ENCODE data around the gene LCN9. TPM values are rescaled to one million over a fixed set of nuclear protein-coding genes. Genes with fewer than 3 reads are reported as not detected.

The LCN9 gene
- total RNA-seq, 1 donor from 2014 or later, result 4.8 TPM

GRCh38 chr9:135701067-135701958, 38.2 kb downstream of the LCN9 start:
- FAIRE-seq (no peak), DNase-seq (ENCODE audit: low read depth) (no peak)
- Mint-ChIP-seq H3K4me3 (ENCODE audit: unreplicated experiment) (no peak overlapping the region), H3K4me1 (ENCODE audit: low read depth, unreplicated experiment) (peaks cover 1% of the 10 kb centered on the region), H3K27ac (ENCODE audit: unreplicated experiment) (no peak overlapping the region), H3K36me3 (ENCODE audit: low read depth, unreplicated experiment) (no peaks in the 10 kb centered on the region), H3K9me3 (ENCODE audit: unreplicated experiment) (no peaks in the 10 kb centered on the region), H3K27me3 (ENCODE audit: low read depth, unreplicated experiment) (peaks cover 23% of the 10 kb centered on the region)
- Histone ChIP-seq H4K20me1 (ENCODE audit: insufficient read depth, low read length) (no peaks in the 10 kb centered on the region), H3K27ac (ENCODE audit: low read depth, low read length) (no peak overlapping the region), H3K4me1 (ENCODE audit: insufficient read depth, low read length) (no peaks in the 10 kb centered on the region), H2AFZ (ENCODE audit: low read depth, low read length) (peak overlapping the region; percentile 26), H3K27me3 (ENCODE audit: insufficient read depth, low read length) (peaks cover 2% of the 10 kb centered on the region), H3K9ac (ENCODE audit: low read length) (no peak overlapping the region), H3K4me3 (ENCODE audit: insufficient read depth, low read depth, low read length) (no peak overlapping the region), H3K79me2 (ENCODE audit: insufficient read depth, low read length) (no peaks in the 10 kb centered on the region), H3K9me3 (ENCODE audit: insufficient read depth, low read depth, low read length) (no peaks in the 10 kb centered on the region), H3K4me2 (ENCODE audit: low read length) (peak overlapping the region; percentile 79), H3K36me3 (ENCODE audit: insufficient read depth, low read length) (no peaks in the 10 kb centered on the region)
- TF ChIP-seq EZH2 (IDR thresholded peaks at IDR 0.05; ENCODE audit: insufficient read depth, low read length), result no peak
- no peak for TF ChIP-seq CTCF (IDR thresholded peaks at IDR 0.05; ENCODE audit: insufficient read depth, low read depth, low read length)

DNA sequence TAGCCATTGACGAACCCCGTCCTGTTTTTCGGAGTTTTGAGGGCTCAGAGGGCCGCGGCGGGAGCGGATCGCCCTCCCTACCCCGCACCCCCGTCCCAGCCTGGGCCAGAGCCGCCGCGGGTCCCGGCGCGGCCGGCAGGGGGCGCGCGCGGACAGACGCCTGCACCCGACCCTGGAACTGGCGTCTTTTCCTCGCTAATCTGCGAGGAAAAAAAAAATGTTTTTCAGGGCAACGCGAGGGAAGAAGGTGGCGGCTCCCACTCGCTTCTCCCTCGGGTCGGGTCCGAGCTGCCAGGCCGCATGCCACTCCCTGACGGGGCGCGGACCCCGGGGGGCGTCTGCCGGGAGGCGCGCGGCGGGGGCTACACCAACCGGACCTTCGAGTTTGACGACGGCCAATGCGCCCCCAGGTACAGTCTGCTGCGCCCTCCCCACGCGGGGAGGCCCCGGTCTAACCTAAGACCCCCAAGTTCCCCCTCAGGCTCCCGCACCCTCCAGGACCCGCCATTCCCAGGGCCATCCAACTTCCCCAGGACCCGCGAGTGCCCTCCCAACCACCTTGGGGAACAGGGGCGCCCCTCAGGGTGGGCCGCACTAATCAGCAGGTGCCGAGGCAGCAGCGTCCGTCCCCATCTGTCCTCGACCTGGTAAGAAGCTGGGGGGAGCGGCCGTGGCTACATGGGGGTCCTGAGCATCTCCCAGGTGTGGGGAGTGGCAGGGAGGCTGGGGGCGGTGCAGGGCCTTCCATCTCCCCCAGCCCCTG, 39.0 kb downstream of the LCN9 start, which contains the start of gene KCNT1:
Gene KCNT1, plus strand, starts transcription at position 227 of the 763 bp plus-strand sequence. Its CDS starts 74 bp downstream, at position 301.
- Mint-ChIP-seq H3K27me3 (ENCODE audit: low read depth, unreplicated experiment) (peaks cover 22% of the 10 kb centered on the region), H3K4me3 (ENCODE audit: unreplicated experiment) (no peak within 1 kb of the TSS), H3K36me3 (ENCODE audit: low read depth, unreplicated experiment) (no peaks in the 10 kb centered on the region), H3K27ac (ENCODE audit: unreplicated experiment) (no peak within 1 kb of the TSS), H3K4me1 (ENCODE audit: low read depth, unreplicated experiment) (peaks cover 1% of the 10 kb centered on the region), H3K9me3 (ENCODE audit: unreplicated experiment) (no peaks in the 10 kb centered on the region)
- Histone ChIP-seq H3K9me3 (ENCODE audit: insufficient read depth, low read depth, low read length) (no peaks in the 10 kb centered on the region), H3K4me3 (ENCODE audit: insufficient read depth, low read depth, low read length) (no peak within 1 kb of the TSS), H3K36me3 (ENCODE audit: insufficient read depth, low read length) (no peaks in the 10 kb centered on the region), H3K4me1 (ENCODE audit: insufficient read depth, low read length) (no peaks in the 10 kb centered on the region), H4K20me1 (ENCODE audit: insufficient read depth, low read length) (no peaks in the 10 kb centered on the region), H3K27ac (ENCODE audit: low read depth, low read length) (no peak within 1 kb of the TSS), H3K9ac (ENCODE audit: low read length) (no peak within 1 kb of the TSS), H2AFZ (ENCODE audit: low read depth, low read length) (peak within 1 kb of the TSS; percentile 26), H3K79me2 (ENCODE audit: insufficient read depth, low read length) (no peaks in the 10 kb centered on the region), H3K27me3 (ENCODE audit: insufficient read depth, low read length) (peaks cover 2% of the 10 kb centered on the region), H3K4me2 (ENCODE audit: low read length) (peak within 1 kb of the TSS; percentile 79)
- TF ChIP-seq CTCF (IDR thresholded peaks at IDR 0.05; ENCODE audit: insufficient read depth, low read depth, low read length) (peak; percentile 53), EZH2 (IDR thresholded peaks at IDR 0.05; ENCODE audit: insufficient read depth, low read length) (no peak)
- FAIRE-seq (no peak), DNase-seq (ENCODE audit: low read depth) (no peak)
